ENCODE data around the gene RPS6KA3.
"Not testable (repeated sequence)": the region's sequence is repeated elsewhere in the genome, so short reads cannot be mapped to it uniquely, and the experiment has no call there.

Gene RPS6KA3

DNA sequence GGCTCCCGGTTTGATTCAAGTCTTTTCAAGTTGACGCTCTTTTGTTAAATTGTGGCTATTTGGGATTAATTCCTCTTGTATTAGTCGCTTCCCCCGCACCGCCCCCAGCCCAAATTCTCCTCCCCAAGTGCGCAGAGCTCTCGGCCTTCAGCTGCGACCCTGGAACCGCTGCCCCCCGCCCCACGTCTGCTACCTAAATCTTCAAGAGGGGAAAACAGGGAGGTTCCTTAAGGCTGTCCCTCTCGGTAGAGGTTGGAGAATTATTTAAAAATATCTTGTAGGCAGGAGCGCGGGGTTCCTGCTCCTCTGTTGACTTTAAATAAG is 860 bp upstream of the RPS6KA3 start:
- Histone ChIP-seq H3K27me3 (ENCODE audit: control insufficient read depth in 1 of 2, insufficient read depth in 2 of 2, low read length in 2 of 2) (no peaks in the 10 kb centered on the region), H3K4me3 (ENCODE audit: low read depth in 1 of 2, low read length in 2 of 2) (peak overlapping the region; percentile 72 to 76), H3K9me3 (ENCODE audit: control insufficient read depth in 1 of 2, low read length in 2 of 2) (no peaks in the 10 kb centered on the region), H3K9ac (ENCODE audit: low read depth in 1 of 2, low read length in 2 of 2) (peak overlapping the region; percentile 66), H3K27ac (ENCODE audit: low read depth, low read length) (peak overlapping the region; percentile 62), H3K4me1 (ENCODE audit: control insufficient read depth in 1 of 2, insufficient read depth in 2 of 2, low read length in 2 of 2) (peaks cover 6 to 8% of the 10 kb centered on the region in 2 donors), H3K36me3 (ENCODE audit: control insufficient read depth in 1 of 2, insufficient read depth in 2 of 2, low read length in 2 of 2) (no peaks in the 10 kb centered on the region)

DNA sequence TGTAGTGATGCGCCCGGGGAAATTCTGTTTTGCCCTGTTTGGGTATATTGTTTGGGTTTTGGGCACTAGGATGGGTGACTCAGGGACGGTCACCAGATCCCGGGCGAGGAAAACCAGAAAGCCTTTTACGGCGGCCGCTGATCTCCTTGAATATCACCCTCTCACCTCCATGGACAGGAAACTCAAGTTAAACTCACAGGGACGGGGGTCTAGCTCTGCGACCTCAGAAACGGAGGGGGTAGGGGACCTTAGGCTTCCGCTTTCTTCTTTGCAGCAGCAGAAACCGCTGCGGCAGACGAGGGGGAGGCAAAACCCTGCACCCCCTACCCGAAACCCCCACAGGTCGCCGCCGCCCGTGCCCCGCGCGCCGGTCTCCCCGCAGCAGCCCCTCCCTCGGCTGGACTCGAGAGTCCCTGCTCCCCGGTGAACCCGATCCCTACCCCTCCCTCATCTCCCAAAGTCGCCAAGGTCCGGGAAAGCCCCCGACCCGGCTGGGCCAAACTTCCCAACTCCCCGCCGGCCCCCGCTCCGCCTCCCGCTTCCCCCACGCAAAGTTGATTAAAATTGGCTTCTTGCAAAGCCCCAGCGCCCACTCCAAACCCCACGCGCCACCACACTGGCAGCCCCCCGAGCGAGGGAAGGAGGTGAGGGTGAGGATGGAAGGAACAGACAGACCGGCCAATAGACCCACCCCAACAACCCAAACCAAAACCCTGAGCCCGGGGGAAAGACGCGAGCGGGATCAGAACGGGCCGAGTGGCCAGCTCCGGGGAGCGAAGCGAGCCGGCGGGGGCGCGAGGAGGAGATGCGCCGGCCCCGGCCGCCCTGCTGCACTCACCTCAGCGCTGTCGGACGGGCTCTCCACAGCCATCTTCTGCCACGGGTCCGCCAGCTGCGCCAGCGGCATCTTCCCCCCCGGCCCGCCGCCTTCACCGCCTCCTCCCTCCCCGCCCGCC is 705 bp downstream of the RPS6KA3 start:
- peak overlapping the region; percentile 65 to 75 for H3K9ac ChIP-seq (ENCODE audit: low read depth in 1 of 2, low read length in 2 of 2)

GRCh38 chrX:20265221-20265725 is 1.4 kb downstream of the RPS6KA3 start:
- Histone ChIP-seq H3K4me1 (ENCODE audit: control insufficient read depth in 1 of 2, insufficient read depth in 2 of 2, low read length in 2 of 2) (peaks cover 14 to 15% of the 10 kb centered on the region in 2 donors), H3K9me3 (ENCODE audit: control insufficient read depth in 1 of 2, low read length in 2 of 2) (no peaks in the 10 kb centered on the region), H3K27me3 (ENCODE audit: control insufficient read depth in 1 of 2, insufficient read depth in 2 of 2, low read length in 2 of 2) (no peaks in the 10 kb centered on the region), H3K4me3 (ENCODE audit: low read depth in 1 of 2, low read length in 2 of 2) (peak overlapping the region; percentile 79 to 80), H3K36me3 (ENCODE audit: control insufficient read depth in 1 of 2, insufficient read depth in 2 of 2, low read length in 2 of 2) (no peaks in the 10 kb centered on the region), H3K27ac (ENCODE audit: low read depth, low read length) (peak overlapping the region; percentile 46), H3K9ac (ENCODE audit: low read depth in 1 of 2, low read length in 2 of 2) (peak overlapping the region; percentile 65 to 75)

More for the DNA sequence above, 705 bp downstream of the RPS6KA3 start:
- Histone ChIP-seq H3K9me3 (ENCODE audit: control insufficient read depth in 1 of 2, low read length in 2 of 2) (no peaks in the 10 kb centered on the region), H3K27ac (ENCODE audit: low read depth, low read length) (peak overlapping the region; percentile 62), H3K4me1 (ENCODE audit: control insufficient read depth in 1 of 2, insufficient read depth in 2 of 2, low read length in 2 of 2) (peaks cover 14 to 15% of the 10 kb centered on the region in 2 donors), H3K27me3 (ENCODE audit: control insufficient read depth in 1 of 2, insufficient read depth in 2 of 2, low read length in 2 of 2) (no peaks in the 10 kb centered on the region), H3K36me3 (ENCODE audit: control insufficient read depth in 1 of 2, insufficient read depth in 2 of 2, low read length in 2 of 2) (no peaks in the 10 kb centered on the region), H3K4me3 (ENCODE audit: low read depth in 1 of 2, low read length in 2 of 2) (peak overlapping the region; percentile 79 to 80)

DNA sequence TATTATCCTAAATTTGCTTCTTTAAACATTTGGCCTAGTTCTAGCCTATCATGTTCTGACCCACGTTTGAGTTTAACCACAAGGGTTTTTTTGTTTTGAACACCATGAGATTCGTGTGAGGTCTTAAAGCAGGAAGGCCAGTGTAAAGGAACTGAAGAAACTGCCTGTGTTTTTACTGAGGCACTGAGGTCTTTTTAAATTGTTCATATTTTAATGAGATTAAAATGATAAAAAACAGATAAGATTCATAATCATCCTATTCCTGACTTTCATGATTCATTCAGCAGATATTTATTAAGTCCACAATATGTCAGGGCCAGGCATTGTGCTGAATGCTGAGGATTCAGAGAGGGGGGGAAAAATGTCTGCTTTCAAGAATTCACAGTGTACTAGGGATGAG is 3.2 kb downstream of the RPS6KA3 start:
- Histone ChIP-seq H3K36me3 (ENCODE audit: control insufficient read depth in 1 of 2, insufficient read depth in 2 of 2, low read length in 2 of 2) (no peaks in the 10 kb centered on the region), H3K4me1 (ENCODE audit: control insufficient read depth in 1 of 2, insufficient read depth in 2 of 2, low read length in 2 of 2) (peaks cover 14 to 15% of the 10 kb centered on the region in 2 donors), H3K4me3 (ENCODE audit: low read depth in 1 of 2, low read length in 2 of 2) (no peak overlapping the region), H3K27ac (ENCODE audit: low read depth, low read length) (no peak overlapping the region), H3K9ac (ENCODE audit: low read depth in 1 of 2, low read length in 2 of 2) (peak overlapping the region in 1 of 2 donors; percentile 75), H3K9me3 (ENCODE audit: control insufficient read depth in 1 of 2, low read length in 2 of 2) (no peaks in the 10 kb centered on the region), H3K27me3 (ENCODE audit: control insufficient read depth in 1 of 2, insufficient read depth in 2 of 2, low read length in 2 of 2) (no peaks in the 10 kb centered on the region)

GRCh38 chrX:20260885-20261284 is 5.8 kb downstream of the RPS6KA3 start:
- Histone ChIP-seq H3K27me3 (ENCODE audit: control insufficient read depth in 1 of 2, insufficient read depth in 2 of 2, low read length in 2 of 2) (no peaks in the 10 kb centered on the region), H3K4me3 (ENCODE audit: low read depth in 1 of 2, low read length in 2 of 2) (no peak overlapping the region), H3K4me1 (ENCODE audit: control insufficient read depth in 1 of 2, insufficient read depth in 2 of 2, low read length in 2 of 2) (peaks cover 14 to 15% of the 10 kb centered on the region in 2 donors), H3K9me3 (ENCODE audit: control insufficient read depth in 1 of 2, low read length in 2 of 2) (no peaks in the 10 kb centered on the region), H3K27ac (ENCODE audit: low read depth, low read length) (no peak overlapping the region), H3K36me3 (ENCODE audit: control insufficient read depth in 1 of 2, insufficient read depth in 2 of 2, low read length in 2 of 2) (no peaks in the 10 kb centered on the region), H3K9ac (ENCODE audit: low read depth in 1 of 2, low read length in 2 of 2) (no peak overlapping the region)

GRCh38 chrX:20254712-20255299 is 11.9 kb downstream of the RPS6KA3 start:
- Histone ChIP-seq H3K9ac (ENCODE audit: low read depth in 1 of 2, low read length in 2 of 2) (no peak overlapping the region), H3K4me1 (ENCODE audit: control insufficient read depth in 1 of 2, insufficient read depth in 2 of 2, low read length in 2 of 2) (peaks cover 6 to 7% of the 10 kb centered on the region in 2 donors), H3K4me3 (ENCODE audit: low read depth in 1 of 2, low read length in 2 of 2) (no peak overlapping the region), H3K36me3 (ENCODE audit: control insufficient read depth in 1 of 2, insufficient read depth in 2 of 2, low read length in 2 of 2) (no peaks in the 10 kb centered on the region), H3K9me3 (ENCODE audit: control insufficient read depth in 1 of 2, low read length in 2 of 2) (no peaks in the 10 kb centered on the region), H3K27ac (ENCODE audit: low read depth, low read length) (no peak overlapping the region), H3K27me3 (ENCODE audit: control insufficient read depth in 1 of 2, insufficient read depth in 2 of 2, low read length in 2 of 2) (no peaks in the 10 kb centered on the region)

DNA sequence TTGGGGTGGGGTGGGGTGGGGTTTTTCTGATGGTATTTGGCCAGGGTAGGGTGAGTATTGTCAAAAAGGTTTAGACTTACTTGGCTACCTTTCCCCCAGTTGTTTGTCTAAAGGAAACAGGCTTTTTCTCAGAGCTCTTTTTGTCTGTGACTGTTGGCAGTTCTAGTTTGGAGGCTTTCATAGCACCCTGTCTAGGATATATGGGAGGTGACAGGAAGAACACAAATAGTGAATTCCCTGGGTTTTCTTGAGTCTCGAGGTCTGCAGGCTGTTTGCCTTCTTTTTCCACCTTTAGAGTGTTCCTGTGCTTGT is 13.5 kb downstream of the RPS6KA3 start:
- Histone ChIP-seq H3K27ac (ENCODE audit: low read depth, low read length) (no peak overlapping the region), H3K4me1 (ENCODE audit: control insufficient read depth in 1 of 2, insufficient read depth in 2 of 2, low read length in 2 of 2) (peaks cover 6 to 7% of the 10 kb centered on the region in 2 donors), H3K9ac (ENCODE audit: low read depth in 1 of 2, low read length in 2 of 2) (no peak overlapping the region), H3K4me3 (ENCODE audit: low read depth in 1 of 2, low read length in 2 of 2) (no peak overlapping the region), H3K9me3 (ENCODE audit: control insufficient read depth in 1 of 2, low read length in 2 of 2) (no peaks in the 10 kb centered on the region), H3K36me3 (ENCODE audit: control insufficient read depth in 1 of 2, insufficient read depth in 2 of 2, low read length in 2 of 2) (no peaks in the 10 kb centered on the region), H3K27me3 (ENCODE audit: control insufficient read depth in 1 of 2, insufficient read depth in 2 of 2, low read length in 2 of 2) (no peaks in the 10 kb centered on the region)

DNA sequence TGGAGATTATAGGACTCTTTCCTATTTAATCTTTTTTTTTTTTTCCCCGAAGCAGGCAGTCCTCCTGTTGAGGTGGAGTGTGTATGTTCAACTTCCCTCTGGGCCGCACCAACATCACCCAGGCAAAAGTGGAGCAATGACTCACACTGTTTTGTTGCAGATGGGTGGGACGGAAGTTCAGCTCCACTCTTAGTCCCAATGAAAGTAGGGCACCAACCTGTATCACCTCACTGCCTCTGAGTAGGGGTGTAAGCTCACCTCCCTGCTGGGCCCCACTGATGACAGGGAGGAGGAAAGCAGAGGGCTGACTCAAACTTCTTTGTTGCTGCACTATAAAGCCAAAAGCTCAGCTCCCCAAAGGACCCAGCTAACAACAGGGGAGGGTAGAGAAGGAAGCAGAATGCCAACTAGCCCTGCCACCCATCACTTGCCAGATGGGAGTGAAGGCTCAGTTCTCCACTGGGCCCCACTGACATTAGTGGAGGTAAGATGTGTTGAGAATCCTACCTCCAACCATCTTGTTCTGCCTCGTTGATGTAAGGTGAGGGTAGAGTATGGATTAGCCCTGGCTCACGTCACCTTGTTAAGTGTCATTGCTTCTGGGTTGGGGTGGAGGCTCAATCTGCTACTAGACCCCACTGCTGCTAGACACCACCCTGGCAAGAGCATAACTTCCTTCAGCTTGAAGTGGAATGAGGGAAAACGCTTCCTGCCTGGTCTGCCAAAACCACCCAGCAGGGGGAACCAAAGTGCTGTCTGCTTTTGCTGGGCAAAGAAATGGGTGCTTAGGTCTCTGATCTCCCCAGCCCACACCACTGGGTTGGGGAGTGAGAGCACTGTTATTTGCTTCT is 14.1 kb downstream of the RPS6KA3 start:
- Histone ChIP-seq H3K9ac (ENCODE audit: low read depth in 1 of 2, low read length in 2 of 2) (no peak overlapping the region), H3K36me3 (ENCODE audit: control insufficient read depth in 1 of 2, insufficient read depth in 2 of 2, low read length in 2 of 2) (no peaks in the 10 kb centered on the region), H3K9me3 (ENCODE audit: control insufficient read depth in 1 of 2, low read length in 2 of 2) (no peaks in the 10 kb centered on the region), H3K27me3 (ENCODE audit: control insufficient read depth in 1 of 2, insufficient read depth in 2 of 2, low read length in 2 of 2) (no peaks in the 10 kb centered on the region), H3K27ac (ENCODE audit: low read depth, low read length) (no peak overlapping the region), H3K4me1 (ENCODE audit: control insufficient read depth in 1 of 2, insufficient read depth in 2 of 2, low read length in 2 of 2) (peaks cover 6 to 7% of the 10 kb centered on the region in 2 donors), H3K4me3 (ENCODE audit: low read depth in 1 of 2, low read length in 2 of 2) (no peak overlapping the region)

DNA sequence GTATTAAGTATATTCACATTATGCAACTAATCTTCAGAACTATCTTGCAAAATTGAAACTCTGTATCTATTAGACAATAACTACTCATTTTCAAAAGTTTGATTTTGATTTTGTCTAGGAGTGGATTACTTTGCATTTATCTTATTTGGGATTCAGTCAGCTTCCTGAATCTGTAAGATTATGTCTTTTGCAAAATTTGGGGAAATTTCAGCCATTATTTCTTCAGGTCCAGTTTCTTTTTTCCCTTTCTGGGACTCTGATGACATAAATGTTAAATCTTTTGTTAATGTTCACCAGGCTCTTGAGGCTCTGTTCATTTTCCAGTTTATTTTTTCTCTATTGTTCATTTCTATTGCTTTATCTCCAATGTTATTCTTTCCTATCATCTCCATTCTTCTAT is 15.0 kb downstream of the RPS6KA3 start:
- Histone ChIP-seq H3K4me3 (ENCODE audit: low read depth in 1 of 2, low read length in 2 of 2) (no peak overlapping the region), H3K4me1 (ENCODE audit: control insufficient read depth in 1 of 2, insufficient read depth in 2 of 2, low read length in 2 of 2) (peaks cover 6 to 7% of the 10 kb centered on the region in 2 donors), H3K9ac (ENCODE audit: low read depth in 1 of 2, low read length in 2 of 2) (no peak overlapping the region), H3K36me3 (ENCODE audit: control insufficient read depth in 1 of 2, insufficient read depth in 2 of 2, low read length in 2 of 2) (no peaks in the 10 kb centered on the region), H3K9me3 (ENCODE audit: control insufficient read depth in 1 of 2, low read length in 2 of 2) (no peaks in the 10 kb centered on the region), H3K27me3 (ENCODE audit: control insufficient read depth in 1 of 2, insufficient read depth in 2 of 2, low read length in 2 of 2) (no peaks in the 10 kb centered on the region), H3K27ac (ENCODE audit: low read depth, low read length) (no peak overlapping the region)

- not testable (repeated sequence) for H3K9ac ChIP-seq (ENCODE audit: low read depth in 1 of 2, low read length in 2 of 2); H3K36me3 ChIP-seq (ENCODE audit: control insufficient read depth in 1 of 2, insufficient read depth in 2 of 2, low read length in 2 of 2); H3K9me3 ChIP-seq (ENCODE audit: control insufficient read depth in 1 of 2, low read length in 2 of 2); H3K27me3 ChIP-seq (ENCODE audit: control insufficient read depth in 1 of 2, insufficient read depth in 2 of 2, low read length in 2 of 2); H3K4me1 ChIP-seq (ENCODE audit: control insufficient read depth in 1 of 2, insufficient read depth in 2 of 2, low read length in 2 of 2); H3K27ac ChIP-seq (ENCODE audit: low read depth, low read length); H3K4me3 ChIP-seq (ENCODE audit: low read depth in 1 of 2, low read length in 2 of 2)
Observed at GRCh38 chrX:20250146-20250545, 16.6 kb downstream of the RPS6KA3 start.
